Activated CD8-positive, alpha-beta memory T cell treated with anti-CD3 and anti-CD28 coated beads for 4 hours (primary cell): Measurements from ENCODE around the gene ZNF70.

Source experiments
- DNase-seq, 2 donors: peaks; one replicate each; pipeline ENCODE4 v3.0.0-alpha.2; 2020; ENCODE audit warnings: low read depth in 2 of 2

The ZNF70 gene

GRCh38 chr22:23716811-23717801, 33.8 kb downstream of the ZNF70 start:
- DNase-seq: peak; percentile 63

DNA sequence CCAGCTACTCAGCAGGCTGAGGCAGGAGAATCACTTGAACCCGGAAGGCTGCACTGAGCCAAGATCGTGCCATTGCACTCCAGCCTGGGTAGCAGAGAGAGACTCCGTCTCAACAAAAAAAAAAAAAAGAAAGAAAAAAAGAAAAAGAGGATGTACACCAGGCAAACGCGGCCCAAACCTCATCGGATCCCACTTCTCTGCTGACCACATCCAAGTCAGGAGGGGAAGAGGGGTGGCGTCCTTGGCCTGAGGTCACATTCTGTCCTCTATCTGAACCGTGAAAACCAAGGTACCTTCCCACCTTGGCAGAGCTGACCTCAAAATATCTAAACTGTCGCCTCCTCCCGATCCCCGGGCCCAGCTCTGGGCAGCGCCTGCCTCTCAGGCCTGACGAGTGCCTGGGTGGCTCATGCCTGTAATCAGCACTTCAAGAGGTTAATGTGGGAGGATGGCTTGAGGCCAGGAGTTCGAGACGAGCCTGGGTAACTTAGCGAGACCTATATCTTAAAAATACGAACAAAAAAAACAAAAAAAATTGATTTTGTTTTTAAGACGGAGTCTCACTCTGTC, 35.0 kb downstream of the ZNF70 start:
- no peak for DNase-seq

DNA sequence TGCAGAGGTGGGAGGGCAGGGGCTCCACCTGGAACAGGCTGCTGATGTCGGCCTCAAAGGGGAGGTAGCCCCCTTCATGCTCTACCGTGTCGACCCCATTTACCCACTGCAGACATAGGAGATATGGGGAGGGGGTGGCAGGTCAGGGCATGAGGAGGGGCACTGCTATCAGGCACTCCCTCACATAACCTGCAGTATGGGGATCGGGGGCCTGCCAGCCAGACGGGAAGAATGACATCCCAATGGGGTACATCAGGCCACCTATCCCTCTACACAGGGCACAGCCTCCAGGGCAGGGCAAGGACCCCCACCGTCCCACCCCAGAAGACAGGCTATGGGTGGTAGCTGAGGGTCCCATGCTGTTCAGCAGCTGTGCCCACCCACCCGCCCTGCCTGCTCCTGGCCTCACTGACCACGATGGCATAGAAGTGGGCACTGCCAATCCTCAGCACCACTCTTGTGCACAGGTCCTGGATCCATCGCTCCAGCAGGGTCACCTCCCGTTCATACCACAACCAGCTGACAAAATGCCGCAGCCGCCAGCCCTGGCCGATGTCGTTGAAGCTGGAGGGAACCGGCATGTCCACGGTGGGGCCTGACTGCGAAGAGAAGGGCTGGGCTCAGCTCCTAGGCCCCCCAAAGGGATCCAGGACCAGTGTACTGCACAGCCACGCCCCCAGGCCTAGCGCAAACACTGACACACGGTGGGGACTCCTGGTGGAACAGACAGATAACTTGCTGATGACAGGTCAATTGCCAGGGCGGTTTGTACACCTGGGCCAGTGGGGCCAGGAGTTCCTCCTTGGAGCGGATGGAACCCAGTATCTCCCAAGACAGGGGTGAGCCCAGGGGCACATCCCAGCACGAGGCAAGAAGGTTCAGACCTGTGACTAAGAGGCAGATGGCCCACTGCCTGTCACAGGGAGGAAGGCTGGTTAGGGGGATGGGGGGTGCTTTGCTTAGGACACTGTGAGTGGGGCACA, 36.0 kb downstream of the ZNF70 start:
- DNase-seq: no peak

DNA sequence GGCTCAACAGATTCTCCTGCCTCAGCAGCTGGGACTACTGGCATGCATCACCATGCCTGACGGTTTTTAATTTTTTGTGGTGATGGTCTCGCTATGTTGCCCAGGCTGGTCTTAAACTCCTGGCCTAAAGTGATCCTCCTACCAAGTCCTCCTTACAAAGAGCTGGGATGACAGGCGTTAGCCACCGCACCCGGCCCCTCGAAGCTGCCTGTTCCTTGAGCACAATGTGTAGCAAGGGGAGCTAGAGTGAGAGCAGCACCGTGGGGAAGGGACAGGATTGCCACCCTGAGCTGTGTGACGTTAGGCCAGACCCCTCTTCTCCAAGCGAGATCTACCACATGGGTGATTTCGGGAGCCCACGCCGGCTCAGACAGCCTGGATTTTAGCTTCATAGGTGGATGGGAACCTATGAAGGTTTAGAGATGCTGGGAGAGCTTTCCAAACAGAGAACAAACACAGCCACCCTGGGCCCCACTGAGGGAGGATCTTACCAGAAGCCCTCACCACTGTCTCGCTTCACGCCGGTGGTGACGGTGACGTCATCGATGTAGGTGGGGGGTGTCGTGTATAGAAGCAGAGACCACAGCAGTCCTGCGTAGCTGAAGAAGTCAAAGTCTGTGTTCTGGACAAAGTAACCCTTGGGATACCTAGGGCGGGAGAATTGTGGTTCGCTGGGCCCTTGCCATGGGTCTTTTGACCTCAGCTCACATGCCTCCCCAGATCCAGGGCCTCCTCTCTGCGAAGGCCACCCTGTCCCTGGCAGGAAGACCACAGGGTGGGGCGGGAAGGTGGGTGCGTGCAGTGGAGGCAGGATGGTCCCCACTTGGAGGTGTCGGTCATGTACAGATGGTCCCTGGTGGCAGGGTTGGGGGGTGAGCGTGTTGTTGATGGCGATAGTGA, 37.0 kb downstream of the ZNF70 start:
- no peak for DNase-seq

GRCh38 chr22:23712256-23712655, 38.7 kb downstream of the ZNF70 start:
- DNase-seq: no peak

DNA sequence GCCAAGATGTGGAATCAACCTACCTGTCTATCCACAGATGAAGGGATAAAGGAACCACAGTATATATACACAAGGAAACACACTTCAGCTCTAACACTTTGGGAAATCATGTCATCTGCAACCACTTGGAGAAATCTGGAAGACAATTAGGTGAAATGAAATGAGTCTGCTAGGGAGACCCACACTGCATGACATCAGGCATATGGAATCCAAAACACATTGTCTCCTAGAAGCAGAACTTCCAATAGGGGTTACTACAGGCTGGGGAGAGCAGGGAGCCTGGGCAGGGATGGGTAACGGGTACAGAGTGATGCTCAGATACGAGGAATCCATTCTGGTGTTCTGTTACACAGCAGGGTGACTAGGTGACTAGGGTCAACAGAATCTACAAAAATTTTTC, 41.8 kb downstream of the ZNF70 start:
- DNase-seq: no peak

DNA sequence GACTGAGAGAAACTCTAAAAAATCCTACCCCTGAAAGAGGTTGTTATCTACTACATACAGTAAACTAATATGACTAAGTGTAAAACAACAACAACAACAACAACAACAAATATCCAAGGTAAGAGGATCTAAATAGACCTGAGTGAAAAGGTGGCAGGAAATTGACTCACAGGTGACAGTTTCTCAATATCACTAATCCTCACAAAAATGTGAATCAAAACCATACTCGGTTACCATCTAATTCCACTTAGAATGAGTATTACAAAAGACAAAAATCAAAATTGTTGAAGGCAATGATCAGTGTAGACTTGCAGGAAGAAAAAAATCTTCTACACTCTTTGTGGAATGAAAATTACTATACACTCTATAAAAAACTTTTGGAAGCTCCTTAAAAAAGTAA, 42.6 kb downstream of the ZNF70 start:
- DNase-seq: no peak

DNA sequence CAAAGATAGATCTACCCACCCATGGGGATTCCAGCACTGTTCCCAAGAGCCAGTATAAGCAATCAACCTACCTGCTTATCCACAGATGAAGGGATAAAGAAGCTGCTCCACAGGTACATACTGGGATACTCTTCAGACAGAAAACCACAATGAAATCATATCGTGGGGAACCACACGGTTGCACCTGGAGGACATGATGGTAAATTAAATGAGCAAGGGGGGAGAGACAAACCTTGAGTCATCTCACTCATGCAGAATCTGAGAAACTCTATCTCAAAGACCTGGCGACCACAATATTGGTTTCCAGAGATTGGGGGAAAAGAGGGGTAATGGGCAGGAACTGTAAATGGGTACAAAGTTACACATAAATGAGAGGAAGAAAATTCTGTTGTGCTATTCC, 45.6 kb downstream of the ZNF70 start:
- DNase-seq: no peak

DNA sequence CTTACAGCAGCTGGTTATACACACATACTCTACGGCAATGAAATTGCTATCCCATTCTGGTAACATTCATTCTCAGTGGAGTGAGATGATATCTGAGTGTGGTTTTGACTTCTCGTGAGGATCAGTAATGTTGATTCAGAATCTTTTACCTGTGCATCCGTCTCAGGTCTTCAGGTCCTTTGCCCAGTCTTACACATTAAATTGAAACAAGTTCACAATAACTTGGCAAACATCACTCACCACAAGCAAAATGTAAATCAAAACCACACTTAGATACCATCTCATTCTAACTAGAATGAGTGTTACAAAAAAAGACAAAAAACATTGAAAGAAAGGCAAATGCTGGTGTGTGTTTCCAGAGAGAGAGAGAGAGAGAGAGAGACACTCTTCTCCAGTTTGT, 46.1 kb downstream of the ZNF70 start:
- no peak for DNase-seq

DNA sequence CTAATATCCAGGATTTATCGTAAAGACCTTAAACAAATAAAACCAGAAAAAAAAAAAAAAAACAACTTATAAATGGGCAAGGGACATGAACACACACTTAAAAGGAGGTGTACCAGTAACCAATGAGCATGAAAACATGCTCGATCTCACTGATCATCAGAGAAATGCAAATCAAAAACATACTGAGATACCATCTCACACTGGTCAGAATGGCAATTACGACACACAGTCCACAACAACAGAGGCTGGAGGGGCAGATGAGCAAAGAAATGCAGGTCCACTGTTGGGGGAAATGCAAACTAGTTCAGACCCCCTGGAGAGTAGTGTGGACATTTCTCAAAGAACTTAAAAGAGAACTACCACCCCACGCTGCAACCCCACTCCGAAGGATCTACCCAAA, 46.9 kb downstream of the ZNF70 start:
- no peak for DNase-seq

GRCh38 chr22:23700706-23701105, 50.2 kb downstream of the ZNF70 start:
- no peak for DNase-seq

- DNase-seq: no peak
Observed at GRCh38 chr22:23698673-23699235, 52.2 kb downstream of the ZNF70 start.

DNA sequence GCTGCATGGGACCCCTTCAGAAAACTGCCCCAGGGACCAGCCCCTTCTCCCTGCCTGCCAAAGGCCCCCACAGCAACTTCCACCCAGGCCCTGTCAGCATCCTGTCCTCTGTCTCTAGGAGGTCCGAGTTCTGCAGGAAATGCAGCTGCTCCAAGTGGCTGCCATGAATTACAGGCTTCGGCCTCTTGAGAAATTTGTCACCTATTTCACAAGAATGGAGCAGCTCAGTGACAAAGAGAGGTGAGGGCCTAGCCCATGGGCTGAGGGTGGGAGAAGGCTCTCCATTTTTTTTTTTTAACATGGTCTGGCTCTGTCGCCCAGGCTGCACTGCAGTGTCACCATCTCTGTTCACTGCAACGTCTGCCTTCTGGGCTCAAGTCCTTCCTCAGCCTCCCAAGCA, 52.8 kb downstream of the ZNF70 start:
- DNase-seq: no peak

DNA sequence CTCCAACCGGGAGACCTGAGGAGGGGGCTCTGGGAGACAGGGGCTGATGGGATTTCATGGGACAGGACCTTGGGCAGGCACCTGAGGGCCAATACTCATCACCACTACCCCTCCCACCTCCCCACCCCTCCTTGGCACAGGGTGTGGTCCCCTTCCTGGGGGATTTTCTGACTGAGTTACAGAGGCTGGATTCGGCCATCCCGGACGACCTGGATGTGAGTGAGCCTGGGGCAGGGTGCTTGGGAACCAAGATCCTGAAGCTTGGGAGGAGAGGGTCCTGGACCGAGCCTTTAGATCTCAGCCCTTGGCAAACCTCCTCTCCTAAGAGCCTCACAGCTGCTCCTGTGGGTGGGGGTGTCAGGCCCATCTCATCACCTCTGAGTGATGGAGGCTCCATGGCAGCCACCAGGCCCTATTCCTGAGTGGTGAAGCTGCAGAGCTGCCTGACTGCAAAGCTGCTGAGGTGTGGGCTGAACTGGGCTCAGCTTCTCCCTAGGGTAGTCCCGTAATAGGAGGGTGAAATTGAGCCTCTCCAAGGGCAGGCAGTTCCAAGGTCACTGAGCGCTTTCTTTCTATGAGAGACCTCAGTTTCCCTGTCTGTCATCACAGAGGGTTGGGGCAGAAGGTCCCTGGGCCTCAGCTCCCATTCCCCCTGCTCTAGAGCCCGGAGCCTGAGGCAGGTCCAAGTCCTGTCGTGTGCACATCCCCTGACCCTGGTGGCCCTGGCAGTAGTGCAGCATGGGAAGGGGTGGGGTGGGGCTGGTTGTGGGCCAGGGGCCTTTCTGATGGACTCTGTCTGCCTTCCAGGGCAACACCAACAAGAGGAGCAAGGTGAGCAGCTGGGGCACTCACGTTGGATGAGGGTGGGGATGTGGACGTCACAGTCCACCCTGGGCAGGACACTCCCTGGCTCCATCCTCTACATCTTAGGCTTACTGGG, 53.6 kb downstream of the ZNF70 start:
- DNase-seq: no peak

GRCh38 chr22:23696326-23696851, 54.5 kb downstream of the ZNF70 start:
- peak; percentile 40 to 57 for DNase-seq

DNA sequence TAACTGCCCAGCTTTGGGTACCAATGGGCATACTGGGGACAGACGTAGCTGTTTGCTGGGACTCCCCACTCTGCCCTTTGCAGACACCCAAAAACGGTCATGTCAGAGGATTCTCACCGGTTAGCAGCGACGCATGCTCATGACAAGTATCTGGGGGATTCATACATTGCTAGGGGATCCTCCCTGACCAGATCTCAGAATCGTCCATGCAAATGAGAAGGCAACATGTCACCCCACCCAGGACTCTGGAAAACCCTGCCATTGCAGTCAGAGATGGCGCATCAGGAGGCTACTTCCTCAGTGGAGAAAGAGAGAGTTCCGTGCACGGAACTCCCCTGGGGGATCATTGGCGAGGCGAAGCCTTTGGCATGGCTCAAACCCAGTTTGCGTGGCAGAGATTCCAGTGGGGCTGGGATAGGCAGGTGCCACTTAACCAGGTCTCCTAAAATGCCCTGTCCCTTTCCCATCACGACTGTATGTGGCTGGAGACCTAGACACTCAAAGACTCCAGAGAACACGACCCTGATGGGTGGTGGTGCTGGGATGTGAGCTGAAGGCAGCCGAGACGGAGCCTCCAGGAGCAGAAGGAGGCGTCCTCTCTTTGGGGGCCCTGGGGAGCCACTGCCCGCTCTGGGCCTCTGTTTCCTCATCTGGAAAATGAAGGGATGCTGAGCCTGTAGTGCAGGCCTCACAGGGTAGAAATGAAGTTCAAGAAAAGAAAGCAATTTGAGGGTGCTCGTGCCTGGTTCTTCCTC, 55.2 kb downstream of the ZNF70 start:
- no peak for DNase-seq

- DNase-seq: no peak
Observed at GRCh38 chr22:23695141-23695540, 55.8 kb downstream of the ZNF70 start.

GRCh38 chr22:23693979-23694680, 56.8 kb downstream of the ZNF70 start:
- DNase-seq: no peak
